Gastroesophageal sphincter (tissue), 4 donors: ENCODE measurements around the gene SNX5. TPM values are rescaled to one million over a fixed set of nuclear protein-coding genes. Genes with fewer than 3 reads are reported as not detected.

Experiments
- ATAC-seq: fragments of 150-250 bp; one replicate; pipeline ENCODE4 v1.9.1; 2016; ENCODE audit warnings: mild to moderate bottlenecking, moderate library complexity
- H3K27ac ChIP-seq, 4 donors: fragments of 200-600 bp; sonication (generic) in 3 of 4; 1 replicate in 3 of 4; 2 replicates in 1 of 4; pipeline ENCODE4 v1.5.1; 2016 to 2019
- H3K27me3 ChIP-seq: fragments of 200-600 bp; sonication (generic); one replicate; pipeline ENCODE4 v1.5.1; 2019
- H3K36me3 ChIP-seq, 2 donors: fragments of 200-600 bp; sonication (generic); one replicate each; pipeline ENCODE4 v1.5.1; 2019; ENCODE audit warnings: control low read depth in 1 of 2
- H3K4me1 ChIP-seq, 3 donors: fragments of 200-600 bp; sonication (generic); 1 replicate in 2 of 3; 2 replicates in 1 of 3; pipeline ENCODE4 v1.5.1; 2016 to 2019; ENCODE audit warnings: control low read depth in 2 of 3
- H3K4me3 ChIP-seq, 2 donors: fragments of 200-600 bp; sonication (generic); one replicate each; pipeline ENCODE4 v1.5.1; 2019; ENCODE audit warnings: mild to moderate bottlenecking in 1 of 2, moderate library complexity in 1 of 2
- H3K9me3 ChIP-seq, 3 donors: fragments of 200-600 bp; sonication (generic); one replicate each; pipeline ENCODE4 v1.5.1; 2017 to 2019; ENCODE audit warnings: control low read depth in 2 of 3
- EP300 ChIP-seq: sonication (generic); formaldehyde crosslinking; IDR thresholded peaks from one replicate; pipeline ENCODE4 v1.6.1; 2017; ENCODE audit warnings: antibody characterized with exemption, mild to moderate bottlenecking
- POLR2A ChIP-seq, 2 donors: fragments of 450-650 bp; IDR thresholded peaks; one replicate each; pipeline ENCODE4 v1.6.1; 2017; ENCODE audit warnings: antibody characterized with exemption in 2 of 2, mild to moderate bottlenecking in 2 of 2, moderate library complexity in 1 of 2
- POLR2AphosphoS5 ChIP-seq: sonication (generic); formaldehyde crosslinking; IDR thresholded peaks from one replicate; pipeline ENCODE4 v1.6.1; 2017; ENCODE audit warnings: antibody characterized with exemption
- WGBS, 2 donors: methylation state at CpG; one replicate each; pipeline ENCODE4 v1.1.5; 2018; ENCODE audit warnings: low coverage in 1 of 2; 5-methylcytosine and 5-hydroxymethylcytosine counted together
- total RNA-seq, 4 donors: library from RNA; depleted of rRNA; stranded (reverse); fragments of >200 nt; gene quantifications; one replicate each; pipeline ENCODE4 v1.1.0, GENCODE V29; 2016
- TF ChIP-seq, protein P1 (sequence below), 4 experiments: fragments of 200-600 bp in 2 of 4; fragments of 450-650 bp in 2 of 4; sonication (generic) in 1 of 4; IDR thresholded peaks; one replicate each; pipeline ENCODE4 v1.5.1; 2017 to 2019; ENCODE audit warnings: antibody characterized with exemption in 4 of 4, mild to moderate bottlenecking in 2 of 4, moderate library complexity in 2 of 4

SNX5 gene
- total RNA-seq, 4 donors from 2014 or later = 47.5 to 90.9 (median 70.2) TPM

DNA sequence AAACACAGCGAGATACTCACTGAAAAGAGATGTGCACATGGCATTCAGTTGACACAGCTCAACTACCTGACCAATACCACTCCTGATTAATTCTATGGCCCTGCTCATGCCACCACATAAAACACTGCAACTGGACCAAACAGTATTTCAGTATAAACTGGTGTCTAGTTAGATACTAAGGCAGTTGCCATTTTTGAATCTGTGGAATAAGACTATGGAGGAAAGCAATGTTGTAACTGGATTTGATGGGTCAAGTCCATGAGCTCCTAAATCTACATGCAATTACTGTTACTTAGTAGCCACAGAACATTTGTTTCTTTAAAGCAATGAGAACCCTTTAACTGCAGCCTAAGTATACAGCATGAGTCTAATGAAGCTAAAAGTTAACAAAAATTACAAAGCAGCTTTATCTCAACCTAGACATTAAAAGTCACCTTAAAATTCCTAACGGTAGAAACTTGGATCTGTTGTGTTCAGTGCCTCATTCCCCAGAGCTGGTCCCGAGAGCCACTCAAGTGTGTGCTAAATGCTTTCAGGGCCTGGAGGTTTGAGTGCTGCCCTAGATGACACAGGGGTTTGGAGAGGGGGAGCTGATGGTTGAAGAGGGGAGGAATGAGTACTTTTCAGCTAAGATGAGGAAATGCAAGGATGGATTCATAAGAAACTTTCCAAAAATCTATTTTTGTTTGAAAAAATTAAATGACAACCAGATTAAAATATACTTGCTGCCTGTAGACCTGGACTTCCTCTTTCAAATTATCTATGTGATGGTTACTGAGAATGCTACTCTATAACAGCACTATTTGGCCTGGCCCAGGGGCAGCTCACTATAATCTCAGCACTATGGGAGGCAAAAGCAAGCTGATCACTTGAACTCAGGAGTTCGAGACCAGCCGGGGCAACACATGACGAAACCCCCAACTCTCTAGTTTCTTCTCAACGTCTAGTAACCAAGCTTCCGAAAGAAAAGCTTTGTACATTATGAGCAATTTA lies 15.6 kb downstream of the SNX5 start:
- no peaks in the 10 kb centered on the region for H3K9me3 ChIP-seq
- no peak overlapping the region for H3K27ac ChIP-seq
- H3K27me3 ChIP-seq = no peaks in the 10 kb centered on the region
- H3K4me3 ChIP-seq = no peak overlapping the region
- peaks cover 9 to 77% of the 10 kb centered on the region in 2 donors for H3K36me3 ChIP-seq
- 87 to 96% methylated on average over 8 of the region's 8 CpGs for WGBS, 2 donors
- H3K4me1 ChIP-seq = peaks cover 3 to 35% (median 4%) of the 10 kb centered on the region in 3 donors
- no peak for ATAC-seq
- TF ChIP-seq, protein P1, sequence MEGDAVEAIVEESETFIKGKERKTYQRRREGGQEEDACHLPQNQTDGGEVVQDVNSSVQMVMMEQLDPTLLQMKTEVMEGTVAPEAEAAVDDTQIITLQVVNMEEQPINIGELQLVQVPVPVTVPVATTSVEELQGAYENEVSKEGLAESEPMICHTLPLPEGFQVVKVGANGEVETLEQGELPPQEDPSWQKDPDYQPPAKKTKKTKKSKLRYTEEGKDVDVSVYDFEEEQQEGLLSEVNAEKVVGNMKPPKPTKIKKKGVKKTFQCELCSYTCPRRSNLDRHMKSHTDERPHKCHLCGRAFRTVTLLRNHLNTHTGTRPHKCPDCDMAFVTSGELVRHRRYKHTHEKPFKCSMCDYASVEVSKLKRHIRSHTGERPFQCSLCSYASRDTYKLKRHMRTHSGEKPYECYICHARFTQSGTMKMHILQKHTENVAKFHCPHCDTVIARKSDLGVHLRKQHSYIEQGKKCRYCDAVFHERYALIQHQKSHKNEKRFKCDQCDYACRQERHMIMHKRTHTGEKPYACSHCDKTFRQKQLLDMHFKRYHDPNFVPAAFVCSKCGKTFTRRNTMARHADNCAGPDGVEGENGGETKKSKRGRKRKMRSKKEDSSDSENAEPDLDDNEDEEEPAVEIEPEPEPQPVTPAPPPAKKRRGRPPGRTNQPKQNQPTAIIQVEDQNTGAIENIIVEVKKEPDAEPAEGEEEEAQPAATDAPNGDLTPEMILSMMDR (IDR thresholded peaks at IDR 0.05) = no peak
- TF ChIP-seq POLR2AphosphoS5 = no peak
- no peak for TF ChIP-seq POLR2A (IDR thresholded peaks at IDR 0.05)
- TF ChIP-seq EP300 = no peak

DNA sequence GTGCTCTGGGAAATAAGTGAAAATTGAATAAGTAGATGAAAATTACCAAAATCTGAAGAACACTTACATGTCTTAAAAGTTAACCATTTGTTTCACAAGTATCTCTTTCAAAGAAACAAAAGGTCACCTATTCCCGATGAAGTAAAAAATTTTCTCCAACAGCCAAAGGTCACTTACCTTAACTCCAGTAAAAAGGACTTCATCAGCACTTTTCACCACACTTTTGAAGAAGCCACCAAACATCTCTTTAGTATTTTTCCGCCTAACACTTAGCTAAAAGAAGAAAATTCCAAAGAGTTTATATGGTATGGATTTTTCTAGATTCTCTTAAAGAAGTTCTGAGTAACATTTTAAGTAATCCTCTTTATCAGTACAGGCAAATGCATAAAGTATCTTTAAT lies 17.3 kb downstream of the SNX5 start:
- no peak overlapping the region for H3K4me3 ChIP-seq
- no peak for ATAC-seq
- TF ChIP-seq, protein P1 (IDR thresholded peaks at IDR 0.05) = no peak
- no peak for TF ChIP-seq POLR2AphosphoS5
- TF ChIP-seq POLR2A (IDR thresholded peaks at IDR 0.05) = no peak
- no peak for TF ChIP-seq EP300
- no peaks in the 10 kb centered on the region for H3K9me3 ChIP-seq
- peaks cover 9 to 94% of the 10 kb centered on the region in 2 donors for H3K36me3 ChIP-seq
- H3K27me3 ChIP-seq = no peaks in the 10 kb centered on the region
- peaks cover 0 to 30% (median 2%) of the 10 kb centered on the region in 3 donors for H3K4me1 ChIP-seq
- 89 to 94% methylated on average over 2 of the region's 2 CpGs for WGBS, 2 donors
- no peak overlapping the region for H3K27ac ChIP-seq

DNA sequence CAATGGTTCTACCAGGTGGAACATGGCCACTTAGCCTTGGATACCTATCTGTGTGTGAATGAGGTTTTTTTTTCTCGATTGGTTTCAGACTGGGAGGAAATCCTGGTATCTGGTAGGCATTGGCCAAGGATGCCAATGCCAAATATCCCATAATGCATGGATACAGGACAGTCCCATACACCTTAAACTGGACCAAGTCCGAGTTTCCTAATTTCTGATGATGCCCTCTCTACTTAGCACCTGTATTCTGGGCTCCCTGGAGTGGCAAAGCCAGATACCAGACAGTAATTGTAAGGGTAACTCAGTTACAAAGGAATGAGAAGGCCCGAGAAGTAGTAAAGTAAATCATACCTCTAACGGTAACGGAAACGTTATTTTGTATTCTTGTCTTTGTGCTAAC lies 17.9 kb downstream of the SNX5 start:
- 76 to 79% methylated on average over 6 of the region's 6 CpGs for WGBS, 2 donors
- Histone ChIP-seq H3K27ac (no peak overlapping the region), H3K36me3 (peaks cover 9 to 98% of the 10 kb centered on the region in 2 donors), H3K4me1 (peaks cover 0 to 23% (median 2%) of the 10 kb centered on the region in 3 donors), H3K4me3 (no peak overlapping the region), H3K27me3 (no peaks in the 10 kb centered on the region), H3K9me3 (no peaks in the 10 kb centered on the region)
- ATAC-seq = no peak
- TF ChIP-seq POLR2A (IDR thresholded peaks at IDR 0.05) (no peak), POLR2AphosphoS5 (no peak), EP300 (no peak)
- TF ChIP-seq, protein P1 (IDR thresholded peaks at IDR 0.05) = no peak

- WGBS, 2 donors = 97 to 99% methylated on average over 4 of the region's 4 CpGs
- H3K27ac ChIP-seq = no peak overlapping the region
- no peak for ATAC-seq
- H3K9me3 ChIP-seq = no peaks in the 10 kb centered on the region
- no peak overlapping the region for H3K4me3 ChIP-seq
- H3K27me3 ChIP-seq = no peaks in the 10 kb centered on the region
- peaks cover 9 to 100% of the 10 kb centered on the region in 2 donors for H3K36me3 ChIP-seq
- peaks cover 0 to 15% (median 2%) of the 10 kb centered on the region in 3 donors for H3K4me1 ChIP-seq
- no peak for TF ChIP-seq POLR2A (IDR thresholded peaks at IDR 0.05)
- no peak for TF ChIP-seq EP300
- TF ChIP-seq POLR2AphosphoS5 = no peak
- TF ChIP-seq, protein P1 (IDR thresholded peaks at IDR 0.05) = no peak
Measured at GRCh38 chr20:17949899-17950298, 18.7 kb downstream of the SNX5 start.

- H3K27me3 ChIP-seq = no peaks in the 10 kb centered on the region
- H3K27ac ChIP-seq = no peak overlapping the region
- H3K36me3 ChIP-seq = peaks cover 9 to 100% of the 10 kb centered on the region in 2 donors
Measured at GRCh38 chr20:17948442-17948841, 20.2 kb downstream of the SNX5 start.

More at GRCh38 chr20:17948442-17948841, 20.2 kb downstream of the SNX5 start:
- 92 to 96% methylated on average over 2 of the region's 2 CpGs for WGBS, 2 donors
- Histone ChIP-seq H3K9me3 (no peaks in the 10 kb centered on the region), H3K4me1 (peaks cover 0 to 10% (median 2%) of the 10 kb centered on the region in 3 donors), H3K4me3 (no peak overlapping the region)
- ATAC-seq = no peak
- no peak for TF ChIP-seq POLR2AphosphoS5
- TF ChIP-seq, protein P1 (IDR thresholded peaks at IDR 0.05) = no peak
